SHP77 (cell line): Measurements from ENCODE around the gene DPYD.

Experiments
- DNase-seq, 2 experiments: peaks; one replicate each; lab custom pipeline; 2025; lab: John Stamatoyannopoulos, UW

DPYD gene

GRCh38 chr1:97427371-97427770 is 493.5 kb downstream of the DPYD start:
- DNase-seq, result no peak

- DNase-seq, result no peak
Measured at GRCh38 chr1:97424209-97424608, 496.6 kb downstream of the DPYD start.

- DNase-seq, result no peak
Measured at GRCh38 chr1:97423403-97423802, 497.4 kb downstream of the DPYD start.

GRCh38 chr1:97417661-97418060 is 503.2 kb downstream of the DPYD start:
- no peak for DNase-seq

- DNase-seq, result no peak
Measured at GRCh38 chr1:97414682-97415312, 506.0 kb downstream of the DPYD start.

- DNase-seq, result no peak
Measured at GRCh38 chr1:97412737-97413136, 508.1 kb downstream of the DPYD start.

GRCh38 chr1:97412166-97412565 is 508.7 kb downstream of the DPYD start:
- DNase-seq, result no peak

- DNase-seq, result no peak
Measured at GRCh38 chr1:97396463-97396862, 524.4 kb downstream of the DPYD start.

GRCh38 chr1:97392701-97393100 is 528.1 kb downstream of the DPYD start:
- DNase-seq, result no peak

GRCh38 chr1:97385536-97386277 is 535.1 kb downstream of the DPYD start:
- no peak for DNase-seq

GRCh38 chr1:97384294-97384968 is 536.4 kb downstream of the DPYD start:
- DNase-seq, result no peak

- DNase-seq, result no peak
Measured at GRCh38 chr1:97383797-97384196, 537.0 kb downstream of the DPYD start.

- DNase-seq, result no peak
Measured at GRCh38 chr1:97382206-97382605, 538.6 kb downstream of the DPYD start.

GRCh38 chr1:97379387-97380075 is 541.3 kb downstream of the DPYD start:
- no peak for DNase-seq

GRCh38 chr1:97378596-97378995 is 542.2 kb downstream of the DPYD start:
- DNase-seq, result no peak

- DNase-seq, result no peak
Measured at GRCh38 chr1:97377432-97378034, 543.3 kb downstream of the DPYD start.

- DNase-seq, result no peak
Measured at GRCh38 chr1:97373000-97373399, 547.8 kb downstream of the DPYD start.

GRCh38 chr1:97372531-97372930 is 548.3 kb downstream of the DPYD start:
- DNase-seq, result no peak

GRCh38 chr1:97368296-97368695 is 552.5 kb downstream of the DPYD start:
- DNase-seq, result no peak

- DNase-seq, result no peak
Measured at GRCh38 chr1:97366984-97367383, 553.9 kb downstream of the DPYD start.

GRCh38 chr1:97365026-97365425 is 555.8 kb downstream of the DPYD start:
- DNase-seq, result no peak

GRCh38 chr1:97364086-97364485 is 556.7 kb downstream of the DPYD start:
- no peak for DNase-seq
